Measurements from ENCODE around the gene LGSN.
"Not testable (repeated sequence)": the region's sequence is repeated elsewhere in the genome, so short reads cannot be mapped to it uniquely, and the experiment has no call there.

Gene LGSN, protein sequence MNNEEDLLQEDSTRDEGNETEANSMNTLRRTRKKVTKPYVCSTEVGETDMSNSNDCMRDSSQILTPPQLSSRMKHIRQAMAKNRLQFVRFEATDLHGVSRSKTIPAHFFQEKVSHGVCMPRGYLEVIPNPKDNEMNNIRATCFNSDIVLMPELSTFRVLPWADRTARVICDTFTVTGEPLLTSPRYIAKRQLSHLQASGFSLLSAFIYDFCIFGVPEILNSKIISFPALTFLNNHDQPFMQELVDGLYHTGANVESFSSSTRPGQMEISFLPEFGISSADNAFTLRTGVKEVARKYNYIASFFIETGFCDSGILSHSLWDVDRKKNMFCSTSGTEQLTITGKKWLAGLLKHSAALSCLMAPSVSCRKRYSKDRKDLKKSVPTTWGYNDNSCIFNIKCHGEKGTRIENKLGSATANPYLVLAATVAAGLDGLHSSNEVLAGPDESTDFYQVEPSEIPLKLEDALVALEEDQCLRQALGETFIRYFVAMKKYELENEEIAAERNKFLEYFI

DNA sequence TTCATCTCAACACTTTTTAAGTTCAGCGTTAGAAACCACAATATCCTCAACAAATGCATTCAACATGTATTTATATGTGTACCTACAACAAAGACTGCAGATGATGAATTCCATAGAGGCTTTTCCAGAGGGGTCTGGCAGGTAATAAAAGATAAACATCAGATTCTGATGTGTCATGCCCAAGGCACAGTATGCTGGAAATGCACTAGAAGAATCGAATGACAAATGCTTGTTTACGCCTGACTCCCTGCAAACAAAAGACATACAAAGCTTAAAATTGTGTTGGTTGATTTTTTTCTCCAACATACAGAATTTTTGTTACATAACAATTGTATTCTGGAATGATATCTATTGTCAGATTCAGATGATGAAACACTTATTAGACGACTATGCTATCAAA, at the start of gene LGSN:
LGSN (minus strand) TSS at position 45 of the 400 bp plus-strand sequence; CDS start at position 5, 40 bp downstream.
- Histone ChIP-seq H3K9me3 (ENCODE audit: control insufficient read depth, insufficient read depth, low read length) (no peaks in the 10 kb centered on the region), H3K4me3 (ENCODE audit: low read length) (no peak within 1 kb of the TSS), H3K9me2 (replicated peaks; ENCODE audit: control insufficient read depth, low read length) (no peaks in the 10 kb centered on the region), H3K27me3 (ENCODE audit: control insufficient read depth, low read length) (0 out of 2 replicates have a peak, but pooled peaks cover 11% of the 10 kb centered on the region), H3K27ac (ENCODE audit: low read depth, low read length) (no peak within 1 kb of the TSS), H3K79me2 (ENCODE audit: control insufficient read depth, low read length) (no peaks in the 10 kb centered on the region), H3K36me3 (ENCODE audit: control insufficient read depth, low read length) (no peaks in the 10 kb centered on the region), H3K4me1 (ENCODE audit: control insufficient read depth, low read length) (no peaks in the 10 kb centered on the region), H4K20me1 (ENCODE audit: control insufficient read depth, insufficient read depth, low read depth, low read length) (no peaks in the 10 kb centered on the region), H3K4me2 (ENCODE audit: low read length) (no peak within 1 kb of the TSS), H3F3A (ENCODE audit: control insufficient read depth, insufficient read depth) (no peaks in the 10 kb centered on the region)
- TF ChIP-seq, protein P1, sequence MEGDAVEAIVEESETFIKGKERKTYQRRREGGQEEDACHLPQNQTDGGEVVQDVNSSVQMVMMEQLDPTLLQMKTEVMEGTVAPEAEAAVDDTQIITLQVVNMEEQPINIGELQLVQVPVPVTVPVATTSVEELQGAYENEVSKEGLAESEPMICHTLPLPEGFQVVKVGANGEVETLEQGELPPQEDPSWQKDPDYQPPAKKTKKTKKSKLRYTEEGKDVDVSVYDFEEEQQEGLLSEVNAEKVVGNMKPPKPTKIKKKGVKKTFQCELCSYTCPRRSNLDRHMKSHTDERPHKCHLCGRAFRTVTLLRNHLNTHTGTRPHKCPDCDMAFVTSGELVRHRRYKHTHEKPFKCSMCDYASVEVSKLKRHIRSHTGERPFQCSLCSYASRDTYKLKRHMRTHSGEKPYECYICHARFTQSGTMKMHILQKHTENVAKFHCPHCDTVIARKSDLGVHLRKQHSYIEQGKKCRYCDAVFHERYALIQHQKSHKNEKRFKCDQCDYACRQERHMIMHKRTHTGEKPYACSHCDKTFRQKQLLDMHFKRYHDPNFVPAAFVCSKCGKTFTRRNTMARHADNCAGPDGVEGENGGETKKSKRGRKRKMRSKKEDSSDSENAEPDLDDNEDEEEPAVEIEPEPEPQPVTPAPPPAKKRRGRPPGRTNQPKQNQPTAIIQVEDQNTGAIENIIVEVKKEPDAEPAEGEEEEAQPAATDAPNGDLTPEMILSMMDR (IDR thresholded peaks at IDR 0.05; ENCODE audit: low read depth, low read length, poor library complexity, severe bottlenecking), result no peak
- TF ChIP-seq EZH2phosphoT487 (IDR thresholded peaks at IDR 0.05; ENCODE audit: borderline replicate concordance, low read length), result no peak

DNA sequence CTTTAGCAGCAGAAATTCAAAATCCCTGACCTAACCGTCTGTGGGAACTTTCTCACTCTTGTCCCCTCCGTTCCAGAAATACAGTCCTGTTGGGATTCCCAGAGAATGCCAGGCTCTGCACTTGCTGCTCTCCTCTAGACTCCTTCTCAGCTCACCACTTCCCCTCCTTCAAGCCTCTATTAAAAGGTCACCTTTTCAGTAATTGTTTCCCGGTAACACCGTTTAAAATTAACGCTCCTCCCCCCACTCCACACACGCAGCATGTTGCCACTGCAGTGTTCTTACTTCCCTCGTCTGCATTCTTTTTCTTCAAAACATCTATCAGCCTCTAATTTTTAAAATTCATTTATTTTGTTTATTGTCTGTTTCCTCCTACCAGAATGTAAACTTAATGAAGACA, 48.6 kb upstream of the LGSN start:
- H3K4me3 ChIP-seq (ENCODE audit: low read length), result no peak overlapping the region
- H3K9me3 ChIP-seq (ENCODE audit: control insufficient read depth, insufficient read depth, low read length), result no peaks in the 10 kb centered on the region
- H3K27me3 ChIP-seq (ENCODE audit: control insufficient read depth, low read length), result no peaks in the 10 kb centered on the region
- no peaks in the 10 kb centered on the region for H3K36me3 ChIP-seq (ENCODE audit: control insufficient read depth, low read length)
- H3K79me2 ChIP-seq (ENCODE audit: control insufficient read depth, low read length), result no peaks in the 10 kb centered on the region
- TF ChIP-seq, protein P1 (IDR thresholded peaks at IDR 0.05; ENCODE audit: low read depth, low read length, poor library complexity, severe bottlenecking), result no peak
- no peak for TF ChIP-seq EZH2phosphoT487 (IDR thresholded peaks at IDR 0.05; ENCODE audit: borderline replicate concordance, low read length)
- no peaks in the 10 kb centered on the region for H4K20me1 ChIP-seq (ENCODE audit: control insufficient read depth, insufficient read depth, low read depth, low read length)
- H3K9me2 ChIP-seq (replicated peaks; ENCODE audit: control insufficient read depth, low read length), result no peaks in the 10 kb centered on the region
- H3K4me2 ChIP-seq (ENCODE audit: low read length), result no peak overlapping the region
- no peaks in the 10 kb centered on the region for H3F3A ChIP-seq (ENCODE audit: control insufficient read depth, insufficient read depth)
- no peaks in the 10 kb centered on the region for H3K4me1 ChIP-seq (ENCODE audit: control insufficient read depth, low read length)
- no peak overlapping the region for H3K27ac ChIP-seq (ENCODE audit: low read depth, low read length)

DNA sequence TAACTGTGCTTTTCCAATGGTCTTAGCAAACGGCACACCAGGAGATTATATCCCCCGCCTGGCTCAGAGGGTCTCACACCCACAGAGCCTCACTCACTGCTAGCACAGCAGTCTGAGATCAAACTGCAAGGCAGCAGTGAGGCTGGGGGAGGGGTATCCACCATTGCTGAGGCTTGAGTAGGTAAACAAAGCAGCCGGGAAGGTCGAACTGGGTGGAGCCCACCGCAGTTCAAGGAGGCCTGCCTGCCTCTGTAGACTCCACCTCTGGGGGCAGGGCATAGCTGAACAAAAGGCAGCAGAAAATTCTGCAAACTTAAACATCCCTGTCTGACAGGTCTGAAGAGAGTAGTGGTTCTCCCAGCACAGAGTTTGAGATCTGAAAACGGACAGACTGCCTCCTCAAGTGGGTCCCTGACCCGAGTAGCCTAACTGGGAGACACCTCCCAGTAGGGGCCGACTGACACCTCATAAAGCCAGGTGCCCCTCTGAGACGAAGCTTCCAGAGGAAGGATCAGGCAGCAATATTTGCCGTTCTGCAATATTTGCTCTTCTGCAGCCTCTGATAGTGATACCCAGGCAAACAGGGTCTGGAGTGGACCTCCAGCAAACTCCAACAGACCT, 42.8 kb upstream of the LGSN start:
- not testable (repeated sequence) for H3K36me3 ChIP-seq (ENCODE audit: control insufficient read depth, low read length); H3K9me2 ChIP-seq (replicated peaks; ENCODE audit: control insufficient read depth, low read length); H3K4me3 ChIP-seq (ENCODE audit: low read length); H3F3A ChIP-seq (ENCODE audit: control insufficient read depth, insufficient read depth); H3K4me1 ChIP-seq (ENCODE audit: control insufficient read depth, low read length); H3K79me2 ChIP-seq (ENCODE audit: control insufficient read depth, low read length); H3K27ac ChIP-seq (ENCODE audit: low read depth, low read length); H3K27me3 ChIP-seq (ENCODE audit: control insufficient read depth, low read length); H3K4me2 ChIP-seq (ENCODE audit: low read length); H3K9me3 ChIP-seq (ENCODE audit: control insufficient read depth, insufficient read depth, low read length); H4K20me1 ChIP-seq (ENCODE audit: control insufficient read depth, insufficient read depth, low read depth, low read length)

DNA sequence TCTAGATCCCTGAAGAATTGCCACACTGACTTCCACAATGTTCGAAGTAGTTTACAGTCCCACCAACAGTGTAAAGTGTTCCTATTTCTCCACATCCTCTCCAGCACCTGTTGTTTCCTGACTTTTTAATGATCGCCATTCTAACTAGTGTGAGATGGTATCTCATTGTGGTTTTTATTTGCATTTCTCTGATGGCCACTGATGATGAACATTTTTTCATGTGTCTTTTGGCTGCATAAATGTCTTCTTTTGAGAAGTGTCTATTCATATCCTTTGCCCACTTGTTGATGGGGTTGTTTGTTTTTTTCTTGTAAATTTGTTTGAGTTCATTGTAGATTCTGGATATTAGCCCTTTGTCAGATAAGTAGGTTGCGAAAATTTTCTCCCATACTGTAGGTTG, 37.6 kb upstream of the LGSN start:
- not testable (repeated sequence) for H3K36me3 ChIP-seq (ENCODE audit: control insufficient read depth, low read length); H3K9me2 ChIP-seq (replicated peaks; ENCODE audit: control insufficient read depth, low read length); H3K27me3 ChIP-seq (ENCODE audit: control insufficient read depth, low read length); H3F3A ChIP-seq (ENCODE audit: control insufficient read depth, insufficient read depth); H3K4me3 ChIP-seq (ENCODE audit: low read length); H3K4me2 ChIP-seq (ENCODE audit: low read length); H3K27ac ChIP-seq (ENCODE audit: low read depth, low read length); H3K9me3 ChIP-seq (ENCODE audit: control insufficient read depth, insufficient read depth, low read length); H3K79me2 ChIP-seq (ENCODE audit: control insufficient read depth, low read length); H4K20me1 ChIP-seq (ENCODE audit: control insufficient read depth, insufficient read depth, low read depth, low read length)
- H3K4me1 ChIP-seq (ENCODE audit: control insufficient read depth, low read length), result peaks cover 17% of the 10 kb centered on the region
